ENCODE results near the gene TRIOBP.
A peak's percentile ranks its signal among the peaks of the same experiment; 100 is the strongest.

The TRIOBP gene

GRCh38 chr22:37823134-37823985, 126.5 kb downstream of the TRIOBP start, which contains the start of gene GALR3:
Gene GALR3 (plus strand): TSS chr22:37823382. CDS start chr22:37823407, 25 bp downstream.
- H3K9ac ChIP-seq (ENCODE audit: low read depth, low read length) = no peak within 1 kb of the TSS
- H3K36me3 ChIP-seq (ENCODE audit: control insufficient read depth, insufficient read depth, low read length) = no peaks in the 10 kb centered on the region
- H3K4me1 ChIP-seq (ENCODE audit: control insufficient read depth, insufficient read depth, low read length) = peaks cover 19% of the 10 kb centered on the region
- no peaks in the 10 kb centered on the region for H3K9me3 ChIP-seq (ENCODE audit: control insufficient read depth, insufficient read depth, low read length)
- no peak within 1 kb of the TSS for H3K4me3 ChIP-seq (ENCODE audit: low read depth, low read length)
- H3K27ac ChIP-seq (ENCODE audit: low read depth, low read length) = no peak within 1 kb of the TSS
- peaks cover 56% of the 10 kb centered on the region for H3K27me3 ChIP-seq (ENCODE audit: control insufficient read depth, insufficient read depth, low read length)

- peak overlapping the region; percentile 62 for H3K4me3 ChIP-seq (ENCODE audit: low read depth, low read length)
- peaks cover 40% of the 10 kb centered on the region for H3K27me3 ChIP-seq (ENCODE audit: control insufficient read depth, insufficient read depth, low read length)
- H3K9ac ChIP-seq (ENCODE audit: low read depth, low read length) = peak overlapping the region; percentile 40; the same call in 1 of the 2 replicates
- H3K9me3 ChIP-seq (ENCODE audit: control insufficient read depth, insufficient read depth, low read length) = no peaks in the 10 kb centered on the region
- peaks cover 16% of the 10 kb centered on the region for H3K4me1 ChIP-seq (ENCODE audit: control insufficient read depth, insufficient read depth, low read length)
- no peak overlapping the region for H3K27ac ChIP-seq (ENCODE audit: low read depth, low read length)
- H3K36me3 ChIP-seq (ENCODE audit: control insufficient read depth, insufficient read depth, low read length) = no peaks in the 10 kb centered on the region
Measured at GRCh38 chr22:37824674-37825641, 128.1 kb downstream of the TRIOBP start.
